GM12891 (cell line): ENCODE results near the gene TAF6L.
"Not testable (repeated sequence)": the region's sequence is repeated elsewhere in the genome, so short reads cannot be mapped to it uniquely, and the experiment has no call there.

Source experiments
- DNase-seq: peaks from one replicate; pipeline ENCODE4 v3.0.0; 2011; ENCODE audit warnings: low spot score; ENCODE audit not compliant: insufficient read length
- FAIRE-seq: peaks from 2 replicates; lab custom pipeline; 2011; peaks lifted over from hg19 to GRCh38; lab: Jason Lieb, UNC
- PAX5 ChIP-seq: IDR thresholded peaks from 2 replicates; pipeline ENCODE4 v1.6.1; 2011; ENCODE audit warnings: low read length, moderate library complexity, mild to moderate bottlenecking; ENCODE audit not compliant: insufficient read depth, severe bottlenecking
- POLR2A ChIP-seq: IDR thresholded peaks from 2 replicates; pipeline ENCODE4 v1.6.1; 2011; ENCODE audit warnings: low read depth, low read length, control low read depth
- POLR2AphosphoS5 ChIP-seq: IDR thresholded peaks from 2 replicates; pipeline ENCODE4 v1.6.1; 2011; ENCODE audit warnings: low read depth, low read length, control low read depth
- POU2F2 ChIP-seq: IDR thresholded peaks from 2 replicates; pipeline ENCODE4 v1.6.1; 2011; ENCODE audit warnings: low read depth, mild to moderate bottlenecking, control low read depth, low read length, moderate library complexity
- SPI1 ChIP-seq: IDR thresholded peaks from 2 replicates; pipeline ENCODE4 v1.6.1; 2011; ENCODE audit warnings: low read depth, low read length, control low read depth
- TAF1 ChIP-seq: IDR thresholded peaks from 2 replicates; pipeline ENCODE4 v1.6.1; 2011; ENCODE audit warnings: low read depth, low read length, control low read depth

The TAF6L gene

GRCh38 chr11:62823677-62824076 lies 52.5 kb downstream of the TAF6L start:
- DNase-seq (no peak), FAIRE-seq (no peak)
- TF ChIP-seq SPI1 (no peak), TAF1 (no peak), POLR2A (no peak), POU2F2 (no peak), POLR2AphosphoS5 (no peak), PAX5 (no peak)

DNA sequence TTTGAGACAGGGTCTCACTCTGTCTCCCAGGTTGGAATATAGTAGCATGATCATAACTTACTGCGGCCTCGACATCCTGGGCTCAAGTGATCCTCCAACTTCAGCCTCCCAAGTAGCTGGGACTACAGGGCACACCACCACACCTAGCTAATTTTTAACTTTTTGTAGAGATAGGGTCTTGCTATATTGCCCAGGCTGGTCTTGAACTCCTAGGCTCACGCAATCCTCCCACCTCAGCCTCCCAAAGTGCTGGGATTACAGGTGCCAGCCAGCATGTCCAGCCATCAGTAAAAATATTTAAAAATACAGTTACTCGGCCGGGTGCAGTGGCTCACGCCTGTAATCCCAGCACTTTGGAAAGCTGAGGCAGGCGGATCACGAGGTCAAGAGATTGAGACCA lies 56.9 kb downstream of the TAF6L start:
- not testable (repeated sequence) for DNase-seq, FAIRE-seq

- FAIRE-seq (no peak), DNase-seq (no peak)
- 0 out of 2 replicates have a peak, but pooled peaks have one; percentile 32 for TF ChIP-seq POLR2AphosphoS5
- TF ChIP-seq POLR2A = no peak
- TF ChIP-seq PAX5 = no peak
Observed at GRCh38 chr11:62830904-62831519, 59.8 kb downstream of the TAF6L start.

- peak; percentile 92 for FAIRE-seq
- DNase-seq = peak; percentile 94
- no peak; the same call in 1 of the 2 replicates for TF ChIP-seq POLR2AphosphoS5
- TF ChIP-seq POU2F2 = no peak
- TF ChIP-seq SPI1 = peak; percentile 63
- TF ChIP-seq TAF1 = peak; percentile 86
- peak; percentile 86 for TF ChIP-seq POLR2A
- peak; percentile 33 for TF ChIP-seq PAX5
Observed at GRCh38 chr11:62831520-62832335, 60.5 kb downstream of the TAF6L start, which contains the start of gene STX5. TSS of gene STX5 (minus strand) at chr11:62832051. CDS start at chr11:62831243, 808 bp downstream.

- TF ChIP-seq PAX5 (no peak), POU2F2 (peak; percentile 27; the same call in 1 of the 2 replicates), SPI1 (no peak), POLR2A (no peak), TAF1 (0 out of 2 replicates have a peak, but pooled peaks have one; percentile 13), POLR2AphosphoS5 (peak; percentile 81)
- FAIRE-seq (no peak), DNase-seq (no peak)
Observed at GRCh38 chr11:62832336-62833234, 61.4 kb downstream of the TAF6L start, which contains the start of gene TEX54. TSS of gene TEX54 (minus strand) at chr11:62832841.

GRCh38 chr11:62835336-62835735 lies 64.1 kb downstream of the TAF6L start:
- TF ChIP-seq PAX5 (no peak), POU2F2 (no peak), SPI1 (no peak), POLR2AphosphoS5 (no peak), POLR2A (no peak), TAF1 (no peak)
- FAIRE-seq = no peak

More at GRCh38 chr11:62835336-62835735, 64.1 kb downstream of the TAF6L start:
- no peak for DNase-seq
